Kidney (tissue), 14 donors: ENCODE results near the gene DCLK1. TPM values are rescaled to one million over a fixed set of nuclear protein-coding genes. Genes with fewer than 3 reads are reported as not detected.

Experiments
- DNase-seq, 5 donors: peaks; one replicate each; pipeline ENCODE4 v3.0.0-alpha.2; 2013 to 2020
- FAIRE-seq: peaks from 2 replicates; lab custom pipeline; 2012; peaks lifted over from hg19 to GRCh38; lab: Jason Lieb, UNC
- H3K27ac ChIP-seq, 2 donors: one replicate each; pipeline ENCODE4 v1.7.0; 2013; ENCODE audit warnings: low read depth in 2 of 2, low read length in 2 of 2, inconsistent platforms in 1 of 2
- H3K27me3 ChIP-seq: one replicate; pipeline ENCODE4 v1.7.1; 2013; ENCODE audit warnings: low read length, inconsistent platforms; ENCODE audit not compliant: control insufficient read depth, insufficient read depth
- H3K36me3 ChIP-seq, 3 donors: one replicate each; pipeline versions ENCODE4 v1.7.0 to v1.7.1; 2013; ENCODE audit warnings: low read length in 3 of 3, control low read depth in 1 of 3, inconsistent platforms in 1 of 3; ENCODE audit not compliant: insufficient read depth in 3 of 3, control insufficient read depth in 2 of 3
- H3K4me1 ChIP-seq, 3 donors: one replicate each; pipeline versions ENCODE4 v1.7.0 to v1.7.1; 2013; ENCODE audit warnings: low read length in 3 of 3, inconsistent platforms in 1 of 3, low read depth in 1 of 3; ENCODE audit not compliant: control insufficient read depth in 2 of 3, insufficient read depth in 2 of 3
- H3K4me3 ChIP-seq, 3 donors: one replicate each; pipeline versions ENCODE4 v1.7.0 to v1.8.1; 2013; ENCODE audit warnings: low read length in 3 of 3, control low read depth in 1 of 3, inconsistent platforms in 1 of 3
- H3K9ac ChIP-seq, 3 donors: one replicate each; pipeline versions ENCODE4 v1.7.0 to v1.7.1; 2013; ENCODE audit warnings: low read length in 3 of 3, control low read depth in 1 of 3, inconsistent platforms in 1 of 3
- H3K9me3 ChIP-seq, 3 donors: one replicate each; pipeline versions ENCODE4 v1.7.0 to v1.7.1; 2013; ENCODE audit warnings: low read length in 3 of 3, control low read depth in 1 of 3, inconsistent platforms in 1 of 3; ENCODE audit not compliant: control insufficient read depth in 2 of 3, insufficient read depth in 1 of 3
- intact Hi-C: fragments of 100-400 bp; cut with DNase I; formaldehyde crosslinking; loops from one replicate; pipeline ENCODE4 v1.11.1; 2022
- polyA plus RNA-seq: library from polyadenylated mRNA; stranded (reverse); fragments of 350-450 nt; fragmentation: Illumina TruSeq; extraction: RNeasy Lipid Tissue Mini Kit (QIAGEN cat#74804); gene quantifications from one replicate; pipeline ENCODE4 v1.2.3, GENCODE V29; 2014; ENCODE audit warnings: low read depth, low replicate concordance; ENCODE audit not compliant: insufficient read depth
- total RNA-seq: library from RNA; stranded (reverse); fragmentation: NEBNext Ultra II Directional; extraction: Animal tissue kit (Norgen Biotek cat#: 25700); gene quantifications from one replicate; pipeline ENCODE4 v1.2.1, GENCODE V29; 2021
- TF ChIP-seq, protein P1 (sequence below): IDR thresholded peaks from 3 replicates; pipeline ENCODE4 v1.5.1; 2012; ENCODE audit warnings: mild to moderate bottlenecking, moderate library complexity, borderline replicate concordance; ENCODE audit not compliant: insufficient read depth; ENCODE audit errors: extremely low read depth
- donor health status: control.
- donor health status: control.
- donor health status: control.
- donor health status: control.
- donor health status: control.
- donor health status: DM: yes; HTN: yes; CAD: no.
- donor health status: Normal renal cell carcinoma (clear cell type).

The DCLK1 gene
- total and polyA plus RNA-seq, 2 donors from 2014 or later, result 0.73 to 8.3 TPM

DNA sequence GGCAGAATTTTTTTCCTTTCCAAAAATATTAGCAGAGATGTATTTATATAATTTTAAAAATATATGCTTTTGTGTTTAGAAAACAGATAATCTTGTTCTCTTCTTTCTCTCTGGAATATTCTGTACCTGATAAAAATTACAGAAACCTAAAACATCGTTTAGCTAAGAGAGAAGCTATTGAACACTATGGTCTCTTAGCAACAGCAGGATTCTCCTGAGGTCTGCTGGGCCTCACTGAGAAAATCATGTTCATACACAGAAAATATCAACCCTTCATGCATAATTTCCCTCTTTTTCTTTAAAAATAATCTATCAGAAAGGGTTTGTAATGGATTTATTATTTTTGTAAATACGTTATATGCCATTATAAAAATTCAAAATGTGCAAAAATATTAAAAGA lies 242.2 kb downstream of the DCLK1 start:
- intact Hi-C loops, result no loop called here
- no peak for FAIRE-seq
- Histone ChIP-seq H3K9me3 (no peaks in the 10 kb centered on the region), H3K27me3 (no peaks in the 10 kb centered on the region), H3K36me3 (no peaks in the 10 kb centered on the region), H3K9ac (no peak overlapping the region), H3K27ac (no peak overlapping the region), H3K4me3 (no peak overlapping the region), H3K4me1 (peaks cover 0 to 6% (median 3%) of the 10 kb centered on the region in 3 donors)
- TF ChIP-seq, protein P1, sequence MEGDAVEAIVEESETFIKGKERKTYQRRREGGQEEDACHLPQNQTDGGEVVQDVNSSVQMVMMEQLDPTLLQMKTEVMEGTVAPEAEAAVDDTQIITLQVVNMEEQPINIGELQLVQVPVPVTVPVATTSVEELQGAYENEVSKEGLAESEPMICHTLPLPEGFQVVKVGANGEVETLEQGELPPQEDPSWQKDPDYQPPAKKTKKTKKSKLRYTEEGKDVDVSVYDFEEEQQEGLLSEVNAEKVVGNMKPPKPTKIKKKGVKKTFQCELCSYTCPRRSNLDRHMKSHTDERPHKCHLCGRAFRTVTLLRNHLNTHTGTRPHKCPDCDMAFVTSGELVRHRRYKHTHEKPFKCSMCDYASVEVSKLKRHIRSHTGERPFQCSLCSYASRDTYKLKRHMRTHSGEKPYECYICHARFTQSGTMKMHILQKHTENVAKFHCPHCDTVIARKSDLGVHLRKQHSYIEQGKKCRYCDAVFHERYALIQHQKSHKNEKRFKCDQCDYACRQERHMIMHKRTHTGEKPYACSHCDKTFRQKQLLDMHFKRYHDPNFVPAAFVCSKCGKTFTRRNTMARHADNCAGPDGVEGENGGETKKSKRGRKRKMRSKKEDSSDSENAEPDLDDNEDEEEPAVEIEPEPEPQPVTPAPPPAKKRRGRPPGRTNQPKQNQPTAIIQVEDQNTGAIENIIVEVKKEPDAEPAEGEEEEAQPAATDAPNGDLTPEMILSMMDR, result no peak
- DNase-seq, result no peak

GRCh38 chr13:35888457-35888883 lies 242.7 kb downstream of the DCLK1 start:
- no peak overlapping the region for H3K4me3 ChIP-seq
- no peak overlapping the region for H3K9ac ChIP-seq
- TF ChIP-seq, protein P1, result no peak
- no peak overlapping the region for H3K27ac ChIP-seq
- FAIRE-seq (no peak), DNase-seq (no peak)
- H3K4me1 ChIP-seq, result peaks cover 0 to 3% (median under 1%) of the 10 kb centered on the region in 3 donors
- no peaks in the 10 kb centered on the region for H3K27me3 ChIP-seq
- no peaks in the 10 kb centered on the region for H3K36me3 ChIP-seq
- H3K9me3 ChIP-seq, result no peaks in the 10 kb centered on the region
- intact Hi-C loops, result no loop called here

DNA sequence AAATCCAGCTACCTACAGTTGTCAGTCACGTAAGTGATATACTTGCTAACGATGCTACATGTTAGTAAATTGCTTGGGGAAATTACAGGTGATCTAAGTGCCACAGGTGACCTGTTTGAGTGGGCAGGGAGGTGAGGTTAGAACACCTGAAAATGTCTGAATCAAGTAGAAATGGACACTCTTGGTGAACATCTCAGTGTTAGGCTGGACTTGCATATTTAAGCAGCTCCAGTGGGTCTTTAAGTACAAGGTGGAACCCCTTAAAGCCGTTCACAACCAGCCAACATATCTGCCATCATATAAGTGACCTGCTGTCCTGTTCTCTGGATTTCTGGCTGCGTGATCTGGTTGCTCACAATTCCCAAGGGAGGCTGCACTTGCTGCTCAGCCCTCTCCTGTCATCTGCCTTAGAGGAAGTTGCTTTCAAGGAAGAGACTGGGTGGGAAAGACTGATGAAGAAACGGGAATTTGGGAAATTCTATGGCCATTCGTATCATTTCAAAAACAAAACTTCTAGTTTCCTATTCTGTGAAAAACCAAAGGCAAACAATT lies 244.0 kb downstream of the DCLK1 start:
- no peaks in the 10 kb centered on the region for H3K9me3 ChIP-seq
- FAIRE-seq (no peak), DNase-seq (no peak)
- intact Hi-C loops, result no loop called here
- H3K27me3 ChIP-seq, result no peaks in the 10 kb centered on the region
- TF ChIP-seq, protein P1, result no peak
- no peak overlapping the region for H3K9ac ChIP-seq
- no peaks in the 10 kb centered on the region for H3K36me3 ChIP-seq
- no peak overlapping the region for H3K27ac ChIP-seq
- H3K4me3 ChIP-seq, result no peak overlapping the region
- peaks cover 0 to 4% (median 0%) of the 10 kb centered on the region in 3 donors for H3K4me1 ChIP-seq
